SH-SY5Y (cell line): ENCODE results near the gene DUXA.

ENCODE experiments used
- GATA2 ChIP-seq: IDR thresholded peaks from 2 replicates; pipeline ENCODE4 v1.6.1; 2011; ENCODE audit warnings: mild to moderate bottlenecking, low read depth, low read length
- GATA3 ChIP-seq: IDR thresholded peaks from 2 replicates; pipeline ENCODE4 v1.6.1; 2011; ENCODE audit warnings: low read depth, mild to moderate bottlenecking, low read length, moderate library complexity

- TF ChIP-seq GATA2 (no peak), GATA3 (no peak)
Measured at GRCh38 chr19:57111329-57111644, 56.0 kb downstream of the DUXA start.
